NB4 (cell line): Measurements from ENCODE around the gene DFFB.
A peak's percentile ranks its signal among the peaks of the same experiment; 100 is the strongest.

Source experiments
- DNase-seq: peaks from one replicate; pipeline ENCODE4 v3.0.0; 2010; ENCODE audit warnings: low read depth
- H3K4me3 ChIP-seq: one replicate; pipeline ENCODE4 v1.5.1; 2011; ENCODE audit warnings: mild to moderate bottlenecking, low read depth, low read length, moderate library complexity
- CTCF ChIP-seq: IDR thresholded peaks from one replicate; pipeline ENCODE4 v1.5.1; 2012; ENCODE audit warnings: low read depth, low read length
- MAX ChIP-seq: IDR thresholded peaks from 2 replicates; pipeline ENCODE4 v1.6.1; 2011; ENCODE audit warnings: low read depth, low read length
- MYC ChIP-seq: IDR thresholded peaks from 2 replicates; pipeline ENCODE4 v1.6.1; 2011; ENCODE audit warnings: low read depth, low read length
- POLR2A ChIP-seq: IDR thresholded peaks from 2 replicates; pipeline ENCODE4 v1.6.1; 2011; ENCODE audit warnings: mild to moderate bottlenecking; ENCODE audit not compliant: insufficient read length; ENCODE audit errors: extremely low read depth

DFFB gene

GRCh38 chr1:3858231-3858981, 1.1 kb downstream of the DFFB start:
- TF ChIP-seq MYC, result no peak
- no peak for TF ChIP-seq MAX
- no peak for TF ChIP-seq POLR2A
- TF ChIP-seq CTCF, result no peak
- DNase-seq, result peak; percentile 44
- H3K4me3 ChIP-seq, result peak overlapping the region; percentile 79

- H3K4me3 ChIP-seq, result no peak overlapping the region
- no peak for TF ChIP-seq MAX
- no peak for TF ChIP-seq POLR2A
- no peak for TF ChIP-seq MYC
- no peak for TF ChIP-seq CTCF
- DNase-seq, result no peak
These were observed 6.1 kb downstream of the DFFB start for GRCh38 chr1:3863231-3863935.

GRCh38 chr1:3864884-3865283, 7.6 kb downstream of the DFFB start:
- TF ChIP-seq MYC (no peak), MAX (no peak), CTCF (no peak)
- no peak overlapping the region for H3K4me3 ChIP-seq
- no peak for DNase-seq

- TF ChIP-seq MYC (no peak), POLR2A (no peak), CTCF (no peak), MAX (no peak)
- no peak overlapping the region for H3K4me3 ChIP-seq
- DNase-seq, result no peak
These were observed 8.4 kb downstream of the DFFB start for GRCh38 chr1:3865606-3866160.

GRCh38 chr1:3868464-3869006, 11.3 kb downstream of the DFFB start:
- TF ChIP-seq MYC, result no peak
- TF ChIP-seq POLR2A, result no peak
- no peak for TF ChIP-seq MAX
- TF ChIP-seq CTCF, result no peak
- no peak overlapping the region for H3K4me3 ChIP-seq
- DNase-seq, result no peak
